Measurements from ENCODE around the gene NPHP1.
"Not testable (repeated sequence)": the region's sequence is repeated elsewhere in the genome, so short reads cannot be mapped to it uniquely, and the experiment has no call there.

NPHP1 gene

DNA sequence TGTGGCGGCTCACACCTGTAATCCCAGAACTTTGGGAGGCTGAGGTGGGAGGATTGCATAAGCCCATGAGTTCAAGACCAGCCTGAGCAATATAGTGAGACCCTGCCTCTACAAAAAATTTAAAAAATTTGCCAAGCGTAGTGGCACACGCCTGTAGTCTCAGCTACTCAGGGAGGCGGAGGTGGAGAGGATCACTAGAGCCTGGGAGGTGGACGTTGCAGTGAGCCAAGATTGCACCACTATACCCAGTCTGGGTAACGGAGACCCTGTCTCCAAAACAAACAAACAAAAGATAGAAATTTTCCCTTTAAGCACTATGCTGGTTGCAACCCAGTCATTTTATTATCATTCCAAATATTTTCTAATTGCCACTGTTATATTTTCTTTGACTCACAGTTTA, 32.3 kb downstream of the NPHP1 start:
- no peak overlapping the region for H3K27ac ChIP-seq (ENCODE audit: low read depth, low read length)
- no peak overlapping the region for H3K9ac ChIP-seq (ENCODE audit: low read length)
- H3K27me3 ChIP-seq (ENCODE audit: control insufficient read depth, insufficient read depth, low read length), result no peaks in the 10 kb centered on the region
- H3K4me1 ChIP-seq (ENCODE audit: control insufficient read depth, insufficient read depth, low read length), result no peaks in the 10 kb centered on the region
- no peak overlapping the region for H3K4me3 ChIP-seq (ENCODE audit: low read length)
- H3K36me3 ChIP-seq (ENCODE audit: control insufficient read depth, insufficient read depth, low read length), result no peaks in the 10 kb centered on the region

DNA sequence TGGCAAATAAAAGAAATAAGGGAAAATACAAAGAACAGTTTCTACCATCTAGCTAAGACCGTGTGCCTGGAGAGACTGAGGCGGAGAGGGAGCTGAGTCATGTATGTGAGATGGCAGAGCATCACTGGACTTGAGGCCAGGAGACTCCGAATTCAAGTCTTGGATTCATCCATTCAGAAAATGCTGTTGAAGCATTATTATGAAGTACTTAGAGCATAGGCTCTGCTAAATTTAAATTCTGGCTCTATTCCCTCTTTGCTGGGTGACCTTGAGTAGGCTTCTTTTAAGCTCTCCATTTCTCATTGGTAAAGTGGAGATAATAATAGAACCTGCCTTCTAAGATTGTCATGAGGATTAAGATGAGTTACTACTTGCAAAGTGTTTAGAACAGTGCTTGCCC, 34.7 kb downstream of the NPHP1 start:
- no peaks in the 10 kb centered on the region for H3K27me3 ChIP-seq (ENCODE audit: control insufficient read depth, insufficient read depth, low read length)
- no peak overlapping the region for H3K9ac ChIP-seq (ENCODE audit: low read length)
- H3K27ac ChIP-seq (ENCODE audit: low read depth, low read length), result no peak overlapping the region
- no peak overlapping the region for H3K4me3 ChIP-seq (ENCODE audit: low read length)
- no peaks in the 10 kb centered on the region for H3K36me3 ChIP-seq (ENCODE audit: control insufficient read depth, insufficient read depth, low read length)
- H3K4me1 ChIP-seq (ENCODE audit: control insufficient read depth, insufficient read depth, low read length), result no peaks in the 10 kb centered on the region

DNA sequence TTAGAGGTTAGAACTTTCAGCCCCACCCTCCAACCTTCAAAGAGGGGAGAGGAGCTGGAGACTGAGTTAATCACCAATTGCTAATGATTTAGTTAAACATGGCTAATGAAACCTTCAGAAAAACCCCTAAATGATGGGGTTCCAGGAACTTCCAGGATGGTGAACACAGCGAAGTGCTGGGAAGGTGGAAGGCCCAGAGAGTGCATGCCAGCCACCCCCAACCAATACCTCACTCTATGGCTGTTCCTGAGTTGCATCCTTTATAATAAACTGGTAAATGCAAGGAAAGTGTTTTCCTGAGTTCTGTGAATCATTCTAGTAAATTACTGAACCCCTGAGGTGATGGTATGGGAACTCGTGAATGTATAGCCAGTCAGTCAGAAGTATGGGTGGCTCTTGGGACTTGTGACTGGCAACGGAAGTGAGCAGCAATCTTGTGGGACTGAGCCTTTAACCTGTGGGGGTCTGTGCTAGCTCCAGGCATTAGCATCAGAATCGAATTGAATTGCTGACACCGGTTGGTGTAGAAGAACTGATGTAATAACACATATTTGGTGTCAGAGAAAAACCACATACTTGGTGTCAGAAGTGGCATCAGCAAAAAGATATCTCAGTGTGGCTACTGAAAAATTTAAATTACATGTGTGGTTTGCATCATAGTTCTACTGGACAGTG, 37.4 kb downstream of the NPHP1 start:
- Histone ChIP-seq H3K36me3 (ENCODE audit: control insufficient read depth, insufficient read depth, low read length) (no peaks in the 10 kb centered on the region), H3K27ac (ENCODE audit: low read depth, low read length) (no peak overlapping the region), H3K9ac (ENCODE audit: low read length) (no peak overlapping the region), H3K4me1 (ENCODE audit: control insufficient read depth, insufficient read depth, low read length) (no peaks in the 10 kb centered on the region), H3K4me3 (ENCODE audit: low read length) (no peak overlapping the region), H3K27me3 (ENCODE audit: control insufficient read depth, insufficient read depth, low read length) (no peaks in the 10 kb centered on the region)

DNA sequence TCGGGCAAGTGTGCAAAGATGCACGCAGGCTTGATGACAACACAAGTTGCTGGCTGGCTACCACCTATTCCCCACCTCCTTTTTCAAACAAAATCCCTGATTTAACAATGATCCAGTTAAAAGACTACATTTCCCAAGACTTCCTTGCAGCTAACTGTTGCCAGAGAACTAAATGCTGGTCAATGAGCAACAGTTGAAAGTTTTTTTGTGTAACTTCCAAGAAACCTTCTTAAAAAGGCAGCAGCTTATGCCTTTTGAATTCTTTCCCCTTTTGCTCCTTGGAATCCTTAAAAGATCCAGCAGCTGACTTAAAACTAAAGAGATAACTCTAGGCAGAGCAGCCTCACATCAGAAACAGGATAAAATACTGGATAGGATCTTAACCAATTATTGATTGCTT, 38.5 kb downstream of the NPHP1 start:
- H3K36me3 ChIP-seq (ENCODE audit: control insufficient read depth, insufficient read depth, low read length), result no peaks in the 10 kb centered on the region
- no peaks in the 10 kb centered on the region for H3K4me1 ChIP-seq (ENCODE audit: control insufficient read depth, insufficient read depth, low read length)
- no peak overlapping the region for H3K27ac ChIP-seq (ENCODE audit: low read depth, low read length)
- H3K9ac ChIP-seq (ENCODE audit: low read length), result no peak overlapping the region
- H3K4me3 ChIP-seq (ENCODE audit: low read length), result no peak overlapping the region
- H3K27me3 ChIP-seq (ENCODE audit: control insufficient read depth, insufficient read depth, low read length), result no peaks in the 10 kb centered on the region

DNA sequence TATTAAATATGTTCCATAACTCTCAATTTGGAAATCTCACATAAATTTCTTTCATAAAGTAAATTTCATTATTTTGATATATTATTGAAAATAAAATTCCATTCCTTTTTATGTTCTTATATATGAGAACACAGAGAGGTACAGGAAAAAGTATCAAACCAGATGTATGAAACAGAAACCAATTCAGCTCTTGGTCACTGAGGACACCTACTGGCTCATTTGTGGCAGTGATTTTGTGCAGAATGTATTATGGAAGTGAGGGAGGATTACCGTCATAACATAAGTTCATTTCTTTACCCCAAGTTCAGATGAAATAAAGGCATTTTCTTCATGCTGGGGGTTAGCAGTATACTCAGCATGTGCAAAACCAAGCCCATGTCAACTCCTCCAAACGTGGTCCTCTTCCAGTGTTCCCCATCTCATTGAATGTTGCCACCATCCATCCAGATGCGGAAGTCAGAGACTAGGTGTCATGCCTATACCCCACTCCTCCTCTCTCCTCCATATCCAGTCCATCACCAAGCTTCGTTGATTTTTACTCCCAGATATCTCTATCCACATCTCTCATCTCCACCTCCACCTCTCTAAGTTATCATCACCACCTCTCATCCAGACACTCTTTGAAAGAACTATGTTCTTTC, 47.5 kb downstream of the NPHP1 start:
- Histone ChIP-seq H3K9ac (ENCODE audit: low read length) (no peak overlapping the region), H3K27ac (ENCODE audit: low read depth, low read length) (no peak overlapping the region), H3K27me3 (ENCODE audit: control insufficient read depth, insufficient read depth, low read length) (no peaks in the 10 kb centered on the region), H3K36me3 (ENCODE audit: control insufficient read depth, insufficient read depth, low read length) (no peaks in the 10 kb centered on the region), H3K4me1 (ENCODE audit: control insufficient read depth, insufficient read depth, low read length) (no peaks in the 10 kb centered on the region), H3K4me3 (ENCODE audit: low read length) (no peak overlapping the region)

DNA sequence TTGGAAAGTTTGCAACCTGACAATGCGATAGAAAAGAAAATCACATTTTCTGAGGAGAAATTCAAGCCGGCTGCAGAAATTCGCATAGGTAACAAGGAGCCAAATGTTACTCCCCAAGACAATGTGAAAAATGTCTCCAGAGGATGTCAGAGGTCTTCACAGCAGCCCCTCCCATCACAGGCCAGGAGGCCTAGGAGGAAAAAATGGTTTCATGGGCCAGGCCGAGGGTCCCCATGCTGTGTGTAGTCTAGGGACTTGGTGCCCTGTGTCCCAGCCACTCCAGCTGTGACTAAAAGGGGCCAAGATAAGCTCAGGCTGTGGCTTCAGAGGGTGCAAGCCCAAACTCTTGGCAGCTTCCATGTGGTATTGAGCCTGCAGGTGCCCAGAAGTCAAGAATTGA, 50.0 kb downstream of the NPHP1 start:
- not testable (repeated sequence) for H3K9ac ChIP-seq (ENCODE audit: low read length); H3K4me3 ChIP-seq (ENCODE audit: low read length); H3K27me3 ChIP-seq (ENCODE audit: control insufficient read depth, insufficient read depth, low read length); H3K27ac ChIP-seq (ENCODE audit: low read depth, low read length); H3K36me3 ChIP-seq (ENCODE audit: control insufficient read depth, insufficient read depth, low read length); H3K4me1 ChIP-seq (ENCODE audit: control insufficient read depth, insufficient read depth, low read length)

DNA sequence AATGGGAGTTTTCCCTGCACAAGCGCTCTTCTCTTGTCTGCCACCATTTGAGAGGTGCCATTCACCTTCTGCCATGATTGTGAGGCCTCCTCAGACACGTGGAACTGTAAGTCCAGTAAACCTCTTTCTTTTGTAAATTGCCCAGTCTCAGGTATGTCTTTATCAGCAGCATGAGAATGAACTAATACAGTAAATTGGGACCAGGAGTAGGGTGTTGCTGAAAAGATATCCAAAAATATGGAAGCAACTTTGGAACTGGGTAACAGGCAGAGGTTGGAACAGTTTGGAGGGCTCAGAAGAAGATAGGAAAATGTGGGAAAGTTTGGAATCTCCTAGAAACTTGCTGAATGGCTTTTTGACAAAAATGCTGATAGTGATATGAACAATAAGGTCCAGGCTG, 50.6 kb downstream of the NPHP1 start:
- H3K9ac ChIP-seq (ENCODE audit: low read length); H3K4me3 ChIP-seq (ENCODE audit: low read length); H3K36me3 ChIP-seq (ENCODE audit: control insufficient read depth, insufficient read depth, low read length); H3K27ac ChIP-seq (ENCODE audit: low read depth, low read length); H3K27me3 ChIP-seq (ENCODE audit: control insufficient read depth, insufficient read depth, low read length); H3K4me1 ChIP-seq (ENCODE audit: control insufficient read depth, insufficient read depth, low read length): not testable (repeated sequence)

DNA sequence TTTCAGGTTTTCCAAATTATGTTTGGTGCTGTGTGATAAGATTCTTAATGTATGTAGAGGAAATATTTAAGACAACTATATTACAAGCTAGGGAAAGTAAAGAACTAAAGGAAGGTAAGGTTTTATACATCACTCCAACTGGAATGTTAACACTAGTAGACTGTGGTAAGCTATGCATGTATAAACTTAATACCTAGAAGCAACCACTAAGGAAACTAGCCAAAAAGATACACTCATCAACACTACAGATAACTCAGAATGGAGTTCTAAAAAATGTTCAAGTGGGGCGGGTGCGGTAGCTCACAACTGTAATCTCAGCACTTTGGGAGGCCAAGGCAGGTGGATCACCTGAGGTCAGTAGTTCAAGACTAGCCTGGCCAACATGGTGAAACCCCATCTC, 51.4 kb downstream of the NPHP1 start:
- Histone ChIP-seq H3K27me3 (ENCODE audit: control insufficient read depth, insufficient read depth, low read length) (no peaks in the 10 kb centered on the region), H3K4me1 (ENCODE audit: control insufficient read depth, insufficient read depth, low read length) (no peaks in the 10 kb centered on the region), H3K36me3 (ENCODE audit: control insufficient read depth, insufficient read depth, low read length) (no peaks in the 10 kb centered on the region), H3K27ac (ENCODE audit: low read depth, low read length) (no peak overlapping the region), H3K9ac (ENCODE audit: low read length) (no peak overlapping the region), H3K4me3 (ENCODE audit: low read length) (no peak overlapping the region)

DNA sequence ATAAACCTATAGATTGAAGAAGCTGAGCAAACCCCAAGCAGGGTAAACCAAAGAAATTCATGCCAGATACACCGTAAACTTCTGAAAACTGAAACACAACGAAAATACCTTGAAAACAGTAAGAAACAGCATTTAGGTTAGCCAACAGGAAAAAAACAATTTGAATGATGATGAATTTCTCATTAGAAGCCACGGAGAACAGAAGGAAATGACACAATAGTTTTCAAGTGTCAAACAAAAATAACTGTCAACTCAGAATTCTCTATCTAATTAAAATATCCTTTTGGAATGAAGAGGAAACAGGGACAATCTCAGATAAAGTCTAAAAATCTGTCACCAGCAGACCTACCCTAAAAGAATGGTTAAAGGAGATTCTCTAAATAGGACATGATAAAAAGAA, 51.9 kb downstream of the NPHP1 start:
- H3K27me3 ChIP-seq (ENCODE audit: control insufficient read depth, insufficient read depth, low read length), result no peaks in the 10 kb centered on the region
- H3K27ac ChIP-seq (ENCODE audit: low read depth, low read length), result no peak overlapping the region
- no peak overlapping the region for H3K4me3 ChIP-seq (ENCODE audit: low read length)

DNA sequence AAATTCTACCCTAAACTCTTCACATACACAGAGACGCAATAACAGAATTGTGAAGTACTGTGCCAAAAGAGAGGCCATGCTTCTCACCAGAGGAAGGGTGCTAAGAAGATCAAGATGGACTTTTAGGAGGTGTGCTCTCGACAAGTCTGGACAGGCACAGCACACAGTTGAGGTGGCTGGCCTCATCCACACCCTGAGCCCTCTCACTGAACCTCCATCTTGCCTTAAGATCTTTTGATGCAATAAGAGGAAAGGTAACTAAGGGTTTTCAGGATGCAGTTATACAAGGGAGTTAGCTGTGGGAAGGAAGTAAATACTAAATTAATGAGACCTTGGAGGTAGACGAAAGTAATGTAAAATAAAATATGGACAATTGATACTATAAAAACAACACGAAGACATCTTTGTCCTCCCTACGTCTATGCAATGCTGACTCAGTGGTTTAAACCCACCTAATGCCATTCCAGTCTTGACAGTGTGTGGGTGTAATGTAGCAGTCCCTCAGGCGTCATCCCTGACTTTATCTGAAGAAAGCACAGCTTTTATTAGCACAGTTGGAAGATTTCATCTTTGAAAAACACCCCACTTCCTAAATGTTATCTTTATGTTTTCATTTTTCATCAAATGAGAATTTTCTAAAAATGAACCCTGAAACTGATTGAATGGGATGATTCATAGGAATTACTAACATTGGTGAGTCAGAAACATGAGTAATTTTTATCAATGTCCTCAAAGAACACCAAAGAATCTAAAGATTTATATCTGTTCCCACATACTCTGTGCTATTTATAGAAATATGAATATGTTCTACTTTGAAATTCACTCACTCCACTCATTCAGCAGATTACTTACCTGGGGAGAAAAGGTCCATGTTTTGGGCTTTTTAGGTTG, 55.2 kb downstream of the NPHP1 start:
- Histone ChIP-seq H3K27ac (ENCODE audit: low read depth, low read length) (no peak overlapping the region), H3K4me1 (ENCODE audit: control insufficient read depth, insufficient read depth, low read length) (no peaks in the 10 kb centered on the region), H3K36me3 (ENCODE audit: control insufficient read depth, insufficient read depth, low read length) (no peaks in the 10 kb centered on the region), H3K9ac (ENCODE audit: low read length) (no peak overlapping the region), H3K27me3 (ENCODE audit: control insufficient read depth, insufficient read depth, low read length) (no peaks in the 10 kb centered on the region), H3K4me3 (ENCODE audit: low read length) (no peak overlapping the region)

More for the DNA sequence above, 51.9 kb downstream of the NPHP1 start:
- Histone ChIP-seq H3K36me3 (ENCODE audit: control insufficient read depth, insufficient read depth, low read length) (no peaks in the 10 kb centered on the region), H3K9ac (ENCODE audit: low read length) (no peak overlapping the region), H3K4me1 (ENCODE audit: control insufficient read depth, insufficient read depth, low read length) (no peaks in the 10 kb centered on the region)

DNA sequence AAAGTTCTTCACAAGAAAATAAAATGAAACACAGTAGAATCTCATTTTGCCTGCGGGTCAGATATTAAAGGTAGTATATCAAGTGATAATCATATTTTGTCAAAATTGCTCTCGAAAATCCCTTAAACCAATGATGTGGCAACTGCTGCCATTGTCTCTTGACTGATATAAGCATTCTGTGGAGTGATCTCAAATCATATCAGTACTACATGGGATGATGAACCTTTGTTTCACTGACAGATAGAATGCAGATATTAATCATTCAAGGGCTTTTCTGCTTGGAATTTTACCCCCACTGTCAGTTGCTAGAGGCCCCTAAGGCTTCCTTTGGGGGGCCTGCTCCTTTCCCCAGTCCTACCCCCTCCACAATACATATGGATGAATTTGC, 57.9 kb downstream of the NPHP1 start:
- H3K9ac ChIP-seq (ENCODE audit: low read length), result no peak overlapping the region
- H3K36me3 ChIP-seq (ENCODE audit: control insufficient read depth, insufficient read depth, low read length), result no peaks in the 10 kb centered on the region
- no peaks in the 10 kb centered on the region for H3K27me3 ChIP-seq (ENCODE audit: control insufficient read depth, insufficient read depth, low read length)
- no peak overlapping the region for H3K4me3 ChIP-seq (ENCODE audit: low read length)
- H3K4me1 ChIP-seq (ENCODE audit: control insufficient read depth, insufficient read depth, low read length), result no peaks in the 10 kb centered on the region
- H3K27ac ChIP-seq (ENCODE audit: low read depth, low read length), result no peak overlapping the region

DNA sequence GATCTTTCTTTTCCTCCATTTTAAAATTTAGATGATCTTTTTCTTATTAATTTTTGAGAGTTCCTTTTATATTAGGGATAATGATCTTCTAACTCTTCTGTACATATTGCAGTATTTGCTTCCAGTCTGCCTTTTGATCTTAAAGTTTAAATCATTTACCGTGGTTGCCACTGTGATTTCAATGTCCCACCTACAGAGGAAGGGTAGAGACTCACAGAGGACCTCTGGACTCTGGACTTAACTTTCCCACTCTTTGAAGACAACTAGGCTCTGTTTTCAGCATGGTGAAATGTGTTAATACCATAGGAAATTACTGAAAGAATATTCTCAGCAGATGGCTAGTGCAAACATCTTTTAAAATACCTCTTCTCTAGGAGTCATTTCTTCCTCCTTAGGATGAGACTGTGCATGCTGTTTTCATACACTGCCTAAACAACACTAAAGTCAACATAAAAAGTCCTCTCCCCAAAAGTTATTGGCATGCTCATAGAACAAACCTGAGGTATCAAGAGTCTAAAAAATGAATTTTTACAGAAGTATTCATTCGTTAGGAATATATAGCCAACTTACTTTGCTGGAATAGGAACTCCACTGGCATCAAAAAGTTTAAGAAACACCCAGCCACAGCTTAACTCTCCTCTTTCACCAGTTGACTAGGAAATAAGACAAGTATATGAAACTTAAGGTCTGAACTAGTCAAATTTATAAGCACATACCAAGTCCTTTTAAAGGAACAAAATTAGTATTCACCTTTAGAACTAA, 58.4 kb downstream of the NPHP1 start:
- no peaks in the 10 kb centered on the region for H3K36me3 ChIP-seq (ENCODE audit: control insufficient read depth, insufficient read depth, low read length)

More for the DNA sequence above, 58.4 kb downstream of the NPHP1 start:
- Histone ChIP-seq H3K27ac (ENCODE audit: low read depth, low read length) (no peak overlapping the region), H3K4me1 (ENCODE audit: control insufficient read depth, insufficient read depth, low read length) (no peaks in the 10 kb centered on the region), H3K9ac (ENCODE audit: low read length) (no peak overlapping the region), H3K27me3 (ENCODE audit: control insufficient read depth, insufficient read depth, low read length) (no peaks in the 10 kb centered on the region), H3K4me3 (ENCODE audit: low read length) (no peak overlapping the region)
